Esophagus muscularis mucosa (tissue), 4 donors: ENCODE data around the gene OR4A16. TPM values are rescaled to one million over a fixed set of nuclear protein-coding genes. Genes with fewer than 3 reads are reported as not detected.

Experiments
- DNase-seq: peaks from one replicate; pipeline ENCODE4 v3.0.0-alpha.2; 2017; ENCODE audit errors: extremely low spot score
- H3K27ac ChIP-seq, 4 donors: fragments of 200-600 bp; sonication (generic); replicated peaks in 1 of 4; 1 replicate in 3 of 4; 2 replicates in 1 of 4; pipeline ENCODE4 v1.5.1; 2016 to 2019; ENCODE audit warnings: mild to moderate bottlenecking in 1 of 4
- H3K27me3 ChIP-seq, 4 donors: fragments of 200-600 bp; sonication (generic); one replicate each; pipeline versions ENCODE4 v1.5.1 to v1.6.0; 2016 to 2019
- H3K36me3 ChIP-seq, 4 donors: fragments of 200-600 bp; sonication (generic); one replicate each; pipeline ENCODE4 v1.5.1; 2016 to 2019
- H3K4me1 ChIP-seq, 4 donors: fragments of 200-600 bp; sonication (generic); one replicate each; pipeline ENCODE4 v1.5.1; 2016 to 2019
- H3K4me3 ChIP-seq, 4 donors: fragments of 200-600 bp; sonication (generic); 1 replicate in 2 of 4; 2 replicates in 2 of 4; pipeline ENCODE4 v1.5.1; 2016 to 2019; ENCODE audit warnings: mild to moderate bottlenecking in 4 of 4, moderate library complexity in 1 of 4
- H3K9me3 ChIP-seq, 4 donors: fragments of 200-600 bp; sonication (generic); 1 replicate in 3 of 4; 2 replicates in 1 of 4; pipeline ENCODE4 v1.5.1; 2016 to 2019
- EP300 ChIP-seq: sonication (generic); formaldehyde crosslinking; IDR thresholded peaks from one replicate; pipeline ENCODE4 v1.6.1; 2017; ENCODE audit warnings: antibody characterized with exemption
- POLR2A ChIP-seq: fragments of 450-650 bp; IDR thresholded peaks from one replicate; pipeline ENCODE4 v1.6.1; 2017; ENCODE audit warnings: antibody characterized with exemption, moderate library complexity, mild to moderate bottlenecking, low read depth
- POLR2AphosphoS5 ChIP-seq, 2 donors: sonication (generic); formaldehyde crosslinking; IDR thresholded peaks; one replicate each; pipeline ENCODE4 v1.6.1; 2017; ENCODE audit warnings: antibody characterized with exemption in 2 of 2
- WGBS: methylation state at CpG from one replicate; pipeline ENCODE4 v1.1.5; 2018; 5-methylcytosine and 5-hydroxymethylcytosine counted together
- intact Hi-C: fragments of 100-400 bp; cut with DNase I; formaldehyde crosslinking; loops from one replicate; pipeline ENCODE4 v1.15.1; 2023
- total RNA-seq, 4 donors: library from RNA; depleted of rRNA; stranded (reverse); fragments of >200 nt; gene quantifications; one replicate each; pipeline versions ENCODE4 v1.1.0 to v1.2.1, GENCODE V29; 2016
- TF ChIP-seq, protein P1 (sequence below), 3 experiments: fragments of 200-600 bp in 2 of 3; fragments of 450-650 bp in 1 of 3; sonication (generic) in 2 of 3; IDR thresholded peaks; one replicate each; pipeline ENCODE4 v1.5.1; 2017 to 2019; ENCODE audit warnings: antibody characterized with exemption in 3 of 3, mild to moderate bottlenecking in 2 of 3, moderate library complexity in 1 of 3

OR4A16 gene, protein sequence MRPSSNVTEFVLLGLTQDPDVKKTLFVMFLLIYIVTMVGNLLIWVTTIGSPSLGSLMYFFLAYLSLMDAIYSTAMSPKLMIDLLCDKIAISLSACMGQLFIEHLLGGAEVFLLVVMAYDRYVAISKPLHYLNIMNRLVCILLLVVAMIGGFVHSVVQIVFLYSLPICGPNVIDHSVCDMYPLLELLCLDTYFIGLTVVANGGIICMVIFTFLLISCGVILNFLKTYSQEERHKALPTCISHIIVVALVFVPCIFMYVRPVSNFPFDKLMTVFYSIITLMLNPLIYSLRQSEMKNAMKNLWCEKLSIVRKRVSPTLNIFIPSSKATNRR
- total RNA-seq = not detected

- TF ChIP-seq POLR2AphosphoS5 (IDR thresholded peaks at IDR 0.05) (no peak), EP300 (no peak), POLR2A (no peak)
- TF ChIP-seq, protein P1, sequence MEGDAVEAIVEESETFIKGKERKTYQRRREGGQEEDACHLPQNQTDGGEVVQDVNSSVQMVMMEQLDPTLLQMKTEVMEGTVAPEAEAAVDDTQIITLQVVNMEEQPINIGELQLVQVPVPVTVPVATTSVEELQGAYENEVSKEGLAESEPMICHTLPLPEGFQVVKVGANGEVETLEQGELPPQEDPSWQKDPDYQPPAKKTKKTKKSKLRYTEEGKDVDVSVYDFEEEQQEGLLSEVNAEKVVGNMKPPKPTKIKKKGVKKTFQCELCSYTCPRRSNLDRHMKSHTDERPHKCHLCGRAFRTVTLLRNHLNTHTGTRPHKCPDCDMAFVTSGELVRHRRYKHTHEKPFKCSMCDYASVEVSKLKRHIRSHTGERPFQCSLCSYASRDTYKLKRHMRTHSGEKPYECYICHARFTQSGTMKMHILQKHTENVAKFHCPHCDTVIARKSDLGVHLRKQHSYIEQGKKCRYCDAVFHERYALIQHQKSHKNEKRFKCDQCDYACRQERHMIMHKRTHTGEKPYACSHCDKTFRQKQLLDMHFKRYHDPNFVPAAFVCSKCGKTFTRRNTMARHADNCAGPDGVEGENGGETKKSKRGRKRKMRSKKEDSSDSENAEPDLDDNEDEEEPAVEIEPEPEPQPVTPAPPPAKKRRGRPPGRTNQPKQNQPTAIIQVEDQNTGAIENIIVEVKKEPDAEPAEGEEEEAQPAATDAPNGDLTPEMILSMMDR (IDR thresholded peaks at IDR 0.05) = no peak
- H3K9me3 ChIP-seq = no peaks in the 10 kb centered on the region
- H3K36me3 ChIP-seq = no peaks in the 10 kb centered on the region
- no peak within 1 kb of the TSS for H3K27ac ChIP-seq
- H3K4me1 ChIP-seq = no peaks in the 10 kb centered on the region
- WGBS = 80% methylated on average over 3 of the region's 3 CpGs
- no peak for DNase-seq
- H3K27me3 ChIP-seq = no peaks in the 10 kb centered on the region
- intact Hi-C loops = no loop called here
- H3K4me3 ChIP-seq = no peak within 1 kb of the TSS
Measured at GRCh38 chr11:55342901-55343300, at the start of gene OR4A16. TSS of gene OR4A16 (plus strand) at chr11:55343201. CDS start at chr11:55343201, 0 bp downstream.

- no peak overlapping the region for H3K4me3 ChIP-seq
- peaks cover 0 to 5% (median 0%) of the 10 kb centered on the region in 4 donors for H3K9me3 ChIP-seq
- H3K36me3 ChIP-seq = no peaks in the 10 kb centered on the region
- no peak overlapping the region for H3K27ac ChIP-seq
- no peaks in the 10 kb centered on the region for H3K27me3 ChIP-seq
- no peaks in the 10 kb centered on the region for H3K4me1 ChIP-seq
- WGBS = 86% methylated on average over 1 of the region's 1 CpG
- no peak for TF ChIP-seq EP300
- TF ChIP-seq, protein P1 (IDR thresholded peaks at IDR 0.05) = no peak
- no peak for TF ChIP-seq POLR2AphosphoS5 (IDR thresholded peaks at IDR 0.05)
- no peak for TF ChIP-seq POLR2A
- DNase-seq = no peak
- intact Hi-C loops = no loop called here
Measured at GRCh38 chr11:55324500-55324899, 18.5 kb upstream of the OR4A16 start.

GRCh38 chr11:55345306-55345705 lies 2.3 kb downstream of the OR4A16 start:
- TF ChIP-seq POLR2A = no peak
- no peak for TF ChIP-seq POLR2AphosphoS5 (IDR thresholded peaks at IDR 0.05)
- no peak for TF ChIP-seq EP300
- TF ChIP-seq, protein P1 (IDR thresholded peaks at IDR 0.05) = no peak
- H3K4me3 ChIP-seq = no peak overlapping the region
- no peaks in the 10 kb centered on the region for H3K4me1 ChIP-seq
- intact Hi-C loops = no loop called here
- H3K27me3 ChIP-seq = no peaks in the 10 kb centered on the region
- DNase-seq = no peak
- no peak overlapping the region for H3K27ac ChIP-seq
- 86% methylated on average over 1 of the region's 1 CpG for WGBS
- H3K9me3 ChIP-seq = no peaks in the 10 kb centered on the region
- H3K36me3 ChIP-seq = no peaks in the 10 kb centered on the region

- no peak overlapping the region for H3K27ac ChIP-seq
- TF ChIP-seq, protein P1 (IDR thresholded peaks at IDR 0.05) = no peak
- TF ChIP-seq POLR2AphosphoS5 (IDR thresholded peaks at IDR 0.05) = no peak
- no peak for DNase-seq
- WGBS = 14% methylated on average over 1 of the region's 1 CpG
- H3K27me3 ChIP-seq = no peaks in the 10 kb centered on the region
- H3K4me1 ChIP-seq = no peaks in the 10 kb centered on the region
- H3K4me3 ChIP-seq = no peak overlapping the region
- H3K9me3 ChIP-seq = no peaks in the 10 kb centered on the region
- intact Hi-C loops = no loop called here
- H3K36me3 ChIP-seq = no peaks in the 10 kb centered on the region
Measured at GRCh38 chr11:55349032-55349431, 6.0 kb downstream of the OR4A16 start.
